SK-N-SH treated with all-trans-retinoic acid at 6 μM for 48 hours (cell line): ENCODE measurements around the gene CAST.

Experiments used
- ATAC-seq: fragments of 200-7000 bp; cut with Tn5 transposase; 3 replicates; pipeline ENCODE4 v1.9.1; 2020; ENCODE audit warnings: mild to moderate bottlenecking, moderate library complexity
- ARNTL ChIP-seq: fragments of 450-650 bp; formaldehyde crosslinking; IDR thresholded peaks from 2 replicates; pipeline ENCODE4 v1.5.0; 2020; ENCODE audit warnings: low read depth, mild to moderate bottlenecking, moderate library complexity, borderline replicate concordance
- BACH2 ChIP-seq: fragments of 250-450 bp; sonication (Bioruptor Pico); IDR thresholded peaks from 2 replicates; pipeline ENCODE4 v1.9.0; 2021; ENCODE audit warnings: mild to moderate bottlenecking, borderline replicate concordance
- CSRNP3 ChIP-seq: fragments of 250-450 bp; sonication (Bioruptor Pico); IDR thresholded peaks from 2 replicates; pipeline ENCODE4 v1.5.1; 2021; ENCODE audit warnings: mild to moderate bottlenecking, moderate library complexity
- ESRRG ChIP-seq: fragments of 250-450 bp; sonication (Bioruptor Pico); IDR thresholded peaks from 2 replicates; pipeline ENCODE4 v1.6.1; 2021; ENCODE audit warnings: mild to moderate bottlenecking
- GLIS3 ChIP-seq: fragments of 250-450 bp; sonication (Bioruptor Pico); IDR thresholded peaks from 2 replicates; pipeline ENCODE4 v1.5.0; 2020; ENCODE audit warnings: mild to moderate bottlenecking, moderate library complexity
- ISL1 ChIP-seq: fragments of 250-450 bp; sonication (Bioruptor Pico); IDR thresholded peaks from 2 replicates; pipeline ENCODE4 v2.1.2; 2022; ENCODE audit warnings: mild to moderate bottlenecking, moderate library complexity
- OSR1 ChIP-seq: fragments of 250-450 bp; sonication (Bioruptor Pico); IDR thresholded peaks from 2 replicates; pipeline ENCODE4 v1.8.0; 2022; ENCODE audit warnings: moderate library complexity, mild to moderate bottlenecking, inconsistent platforms
- PPARA ChIP-seq: fragments of 250-450 bp; sonication (Bioruptor Pico); IDR thresholded peaks from 2 replicates; pipeline ENCODE4 v1.5.0; 2020; ENCODE audit warnings: mild to moderate bottlenecking, borderline replicate concordance
- SNAI2 ChIP-seq: fragments of 250-450 bp; sonication (Bioruptor Pico); IDR thresholded peaks from 2 replicates; pipeline ENCODE4 v1.5.0; 2020; ENCODE audit warnings: mild to moderate bottlenecking, moderate library complexity
- TCF4 ChIP-seq: fragments of 250-450 bp; sonication (Bioruptor Pico); IDR thresholded peaks from 2 replicates; pipeline ENCODE4 v1.8.0; 2021; ENCODE audit warnings: mild to moderate bottlenecking, moderate library complexity, borderline replicate concordance
- TOX ChIP-seq: fragments of 250-450 bp; sonication (Bioruptor Pico); IDR thresholded peaks from 2 replicates; pipeline ENCODE4 v1.8.0; 2021; ENCODE audit warnings: mild to moderate bottlenecking, moderate library complexity, borderline replicate concordance
- TSHZ2 ChIP-seq: fragments of 250-450 bp; sonication (Bioruptor Pico); IDR thresholded peaks from 2 replicates; pipeline ENCODE4 v1.5.0; 2020; ENCODE audit warnings: mild to moderate bottlenecking, moderate library complexity
- ZC3H10 ChIP-seq: fragments of 250-450 bp; sonication (Bioruptor Pico); IDR thresholded peaks from 2 replicates; pipeline ENCODE4 v1.5.1; 2021; ENCODE audit warnings: mild to moderate bottlenecking, moderate library complexity
- ZFP3 ChIP-seq: fragments of 250-450 bp; sonication (Bioruptor Pico); IDR thresholded peaks from 2 replicates; pipeline ENCODE4 v1.5.0; 2020; ENCODE audit warnings: mild to moderate bottlenecking, moderate library complexity
- ZFP30 ChIP-seq: fragments of 450-650 bp; formaldehyde crosslinking; IDR thresholded peaks from 2 replicates; pipeline ENCODE4 v1.5.0; 2022; ENCODE audit warnings: mild to moderate bottlenecking, moderate library complexity
- ZNF565 ChIP-seq: fragments of 450-650 bp; formaldehyde crosslinking; conservative IDR thresholded peaks from 2 replicates; pipeline ENCODE4 v1.5.0; 2020; ENCODE audit warnings: low read depth, mild to moderate bottlenecking, moderate library complexity
- ZNF70 ChIP-seq: fragments of 450-650 bp; formaldehyde crosslinking; IDR thresholded peaks from 2 replicates; pipeline ENCODE4 v1.5.0; 2020; ENCODE audit warnings: mild to moderate bottlenecking, moderate library complexity
- ZNF8 ChIP-seq: fragments of 450-650 bp; formaldehyde crosslinking; IDR thresholded peaks from 2 replicates; pipeline ENCODE4 v1.5.0; 2020; ENCODE audit warnings: mild to moderate bottlenecking, moderate library complexity
- TF ChIP-seq, protein P1 (sequence below): fragments of 250-450 bp; sonication (Bioruptor Pico); IDR thresholded peaks from 2 replicates; pipeline ENCODE4 v1.8.0; 2021; ENCODE audit warnings: low read depth, mild to moderate bottlenecking, moderate library complexity, borderline replicate concordance
- TF ChIP-seq, protein P2 (sequence below): fragments of 250-450 bp; sonication (Bioruptor Pico); IDR thresholded peaks from 2 replicates; pipeline ENCODE4 v1.5.1; 2020; ENCODE audit warnings: low read depth, mild to moderate bottlenecking, moderate library complexity
- TF ChIP-seq, protein P3 (sequence below): fragments of 250-450 bp; sonication (Bioruptor Pico); IDR thresholded peaks from 2 replicates; pipeline ENCODE4 v1.8.0; 2020; ENCODE audit warnings: mild to moderate bottlenecking, moderate library complexity, borderline replicate concordance

The CAST gene

DNA sequence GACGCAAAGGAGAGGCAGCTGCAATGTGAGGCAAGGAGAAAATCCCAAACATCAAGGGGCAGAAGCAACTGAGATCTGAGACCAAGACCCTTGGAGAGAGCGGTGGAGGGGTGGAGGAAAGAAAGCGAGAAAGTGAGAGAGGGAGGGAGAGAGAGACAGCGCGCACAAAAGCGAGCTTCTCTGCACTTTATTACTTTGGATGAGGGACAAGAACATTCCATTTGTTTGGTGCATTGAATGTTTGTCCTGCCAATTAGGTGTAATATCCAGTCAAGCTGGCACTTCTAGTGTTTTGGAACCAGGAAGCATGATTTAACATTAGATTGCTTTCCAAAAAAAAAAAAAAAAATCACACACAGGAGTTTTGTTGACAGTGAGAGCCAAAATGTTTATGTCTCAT, 1.4 kb downstream of the CAST start:
- TF ChIP-seq ISL1 (CRISPR knock-in tag) (no peak), ZC3H10 (no peak), OSR1 (CRISPR knock-in tag) (no peak), ZFP3 (CRISPR knock-in tag) (no peak), SNAI2 (no peak), ZNF565 (CRISPR knock-in tag) (no peak), BACH2 (CRISPR knock-in tag) (no peak), ZNF8 (CRISPR knock-in tag) (no peak), CSRNP3 (no peak), PPARA (CRISPR knock-in tag) (no peak), TSHZ2 (CRISPR knock-in tag) (no peak), TCF4 (CRISPR knock-in tag) (no peak), GLIS3 (CRISPR knock-in tag) (no peak)
- TF ChIP-seq, protein P1, sequence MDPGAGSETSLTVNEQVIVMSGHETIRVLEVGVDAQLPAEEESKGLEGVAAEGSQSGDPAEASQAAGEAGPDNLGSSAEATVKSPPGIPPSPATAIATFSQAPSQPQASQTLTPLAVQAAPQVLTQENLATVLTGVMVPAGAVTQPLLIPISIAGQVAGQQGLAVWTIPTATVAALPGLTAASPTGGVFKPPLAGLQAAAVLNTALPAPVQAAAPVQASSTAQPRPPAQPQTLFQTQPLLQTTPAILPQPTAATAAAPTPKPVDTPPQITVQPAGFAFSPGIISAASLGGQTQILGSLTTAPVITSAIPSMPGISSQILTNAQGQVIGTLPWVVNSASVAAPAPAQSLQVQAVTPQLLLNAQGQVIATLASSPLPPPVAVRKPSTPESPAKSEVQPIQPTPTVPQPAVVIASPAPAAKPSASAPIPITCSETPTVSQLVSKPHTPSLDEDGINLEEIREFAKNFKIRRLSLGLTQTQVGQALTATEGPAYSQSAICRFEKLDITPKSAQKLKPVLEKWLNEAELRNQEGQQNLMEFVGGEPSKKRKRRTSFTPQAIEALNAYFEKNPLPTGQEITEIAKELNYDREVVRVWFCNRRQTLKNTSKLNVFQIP (CRISPR knock-in tag): no peak
- TF ChIP-seq, protein P2, sequence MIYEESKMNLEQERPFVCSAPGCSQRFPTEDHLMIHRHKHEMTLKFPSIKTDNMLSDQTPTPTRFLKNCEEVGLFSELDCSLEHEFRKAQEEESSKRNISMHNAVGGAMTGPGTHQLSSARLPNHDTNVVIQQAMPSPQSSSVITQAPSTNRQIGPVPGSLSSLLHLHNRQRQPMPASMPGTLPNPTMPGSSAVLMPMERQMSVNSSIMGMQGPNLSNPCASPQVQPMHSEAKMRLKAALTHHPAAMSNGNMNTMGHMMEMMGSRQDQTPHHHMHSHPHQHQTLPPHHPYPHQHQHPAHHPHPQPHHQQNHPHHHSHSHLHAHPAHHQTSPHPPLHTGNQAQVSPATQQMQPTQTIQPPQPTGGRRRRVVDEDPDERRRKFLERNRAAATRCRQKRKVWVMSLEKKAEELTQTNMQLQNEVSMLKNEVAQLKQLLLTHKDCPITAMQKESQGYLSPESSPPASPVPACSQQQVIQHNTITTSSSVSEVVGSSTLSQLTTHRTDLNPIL (CRISPR knock-in tag): no peak

DNA sequence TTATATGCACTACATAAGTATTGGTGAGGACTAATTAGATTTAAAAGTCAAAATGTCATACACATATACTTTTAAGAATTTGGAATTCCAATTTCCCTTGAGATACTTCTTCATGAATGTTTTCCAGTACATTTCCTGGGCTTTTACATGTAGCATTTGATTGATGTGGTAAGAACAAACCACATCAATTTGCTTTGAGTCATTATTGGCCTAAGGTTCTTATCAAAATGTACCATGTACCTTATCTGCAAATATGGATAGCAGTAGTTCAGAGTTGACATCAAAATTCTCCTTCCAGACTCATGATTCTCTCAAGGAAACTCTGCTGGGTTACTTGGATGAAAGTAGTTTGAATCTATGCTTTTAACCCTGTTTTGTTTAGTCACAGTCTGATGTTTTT, 2.5 kb downstream of the CAST start:
- TF ChIP-seq, protein P3, sequence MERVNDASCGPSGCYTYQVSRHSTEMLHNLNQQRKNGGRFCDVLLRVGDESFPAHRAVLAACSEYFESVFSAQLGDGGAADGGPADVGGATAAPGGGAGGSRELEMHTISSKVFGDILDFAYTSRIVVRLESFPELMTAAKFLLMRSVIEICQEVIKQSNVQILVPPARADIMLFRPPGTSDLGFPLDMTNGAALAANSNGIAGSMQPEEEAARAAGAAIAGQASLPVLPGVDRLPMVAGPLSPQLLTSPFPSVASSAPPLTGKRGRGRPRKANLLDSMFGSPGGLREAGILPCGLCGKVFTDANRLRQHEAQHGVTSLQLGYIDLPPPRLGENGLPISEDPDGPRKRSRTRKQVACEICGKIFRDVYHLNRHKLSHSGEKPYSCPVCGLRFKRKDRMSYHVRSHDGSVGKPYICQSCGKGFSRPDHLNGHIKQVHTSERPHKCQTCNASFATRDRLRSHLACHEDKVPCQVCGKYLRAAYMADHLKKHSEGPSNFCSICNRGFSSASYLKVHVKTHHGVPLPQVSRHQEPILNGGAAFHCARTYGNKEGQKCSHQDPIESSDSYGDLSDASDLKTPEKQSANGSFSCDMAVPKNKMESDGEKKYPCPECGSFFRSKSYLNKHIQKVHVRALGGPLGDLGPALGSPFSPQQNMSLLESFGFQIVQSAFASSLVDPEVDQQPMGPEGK (CRISPR knock-in tag): no peak
- TF ChIP-seq OSR1 (CRISPR knock-in tag) (no peak), ZNF565 (CRISPR knock-in tag) (no peak), PPARA (CRISPR knock-in tag) (no peak), ZC3H10 (no peak), BACH2 (CRISPR knock-in tag) (no peak), ZNF70 (CRISPR knock-in tag) (no peak), ESRRG (CRISPR knock-in tag) (no peak), TOX (CRISPR knock-in tag) (no peak), GLIS3 (CRISPR knock-in tag) (no peak), ARNTL (CRISPR knock-in tag) (no peak), ZFP30 (CRISPR knock-in tag) (no peak)
- TF ChIP-seq, protein P1 (CRISPR knock-in tag): no peak

More for the DNA sequence above, 1.4 kb downstream of the CAST start:
- no peak for ATAC-seq

More for the DNA sequence above, 2.5 kb downstream of the CAST start:
- ATAC-seq: no peak
